NT2/D1 (cell line): ENCODE data around the gene BCL2.

ENCODE experiments used
- SUZ12 ChIP-seq: IDR thresholded peaks from 2 replicates; pipeline ENCODE4 v1.6.1; 2011; ENCODE audit not compliant: insufficient read length, insufficient read depth; ENCODE audit errors: extremely low read depth
- YY1 ChIP-seq: IDR thresholded peaks from 2 replicates; pipeline ENCODE4 v1.6.1; 2011; ENCODE audit not compliant: insufficient read length, insufficient read depth
- ZNF274 ChIP-seq: IDR thresholded peaks from 2 replicates; pipeline ENCODE4 v1.6.1; 2011; ENCODE audit warnings: mild to moderate bottlenecking, low read depth, low read length

GRCh38 chr18:63160172-63160995 lies 159.2 kb downstream of the BCL2 start:
- TF ChIP-seq ZNF274: no peak
- TF ChIP-seq SUZ12: no peak
- TF ChIP-seq YY1: no peak
